Gastrocnemius medialis (tissue), 4 donors: ENCODE data around the gene ATRNL1. TPM values are rescaled to one million over a fixed set of nuclear protein-coding genes. Genes with fewer than 3 reads are reported as not detected.

ENCODE experiments used
- ATAC-seq, 2 donors: fragments of 150-250 bp; one replicate each; pipeline ENCODE4 v1.9.1; 2016
- DNase-seq, 2 donors: peaks; one replicate each; pipeline ENCODE4 v3.0.0-alpha.2; 2019
- H3K27ac ChIP-seq, 4 donors: fragments of 200-600 bp; sonication (generic); 1 replicate in 1 of 4; 2 replicates in 3 of 4; pipeline ENCODE4 v1.5.1; 2016 to 2018; ENCODE audit warnings: mild to moderate bottlenecking in 2 of 4, moderate library complexity in 1 of 4
- H3K27me3 ChIP-seq, 3 donors: fragments of 200-600 bp; sonication (generic) in 2 of 3; 1 replicate in 1 of 3; 2 replicates in 2 of 3; pipeline versions ENCODE4 v1.5.1 to v1.6.0; 2016 to 2019; ENCODE audit warnings: mild to moderate bottlenecking in 1 of 3, moderate library complexity in 1 of 3
- H3K36me3 ChIP-seq, 2 donors: fragments of 200-600 bp; sonication (generic) in 1 of 2; one replicate each; pipeline ENCODE4 v1.5.1; 2017 to 2018
- H3K4me1 ChIP-seq, 2 donors: fragments of 200-600 bp; sonication (generic) in 1 of 2; one replicate each; pipeline ENCODE4 v1.5.1; 2016 to 2017; ENCODE audit warnings: mild to moderate bottlenecking in 2 of 2
- H3K4me3 ChIP-seq, 4 donors: fragments of 200-600 bp; sonication (generic) in 3 of 4; 1 replicate in 1 of 4; 2 replicates in 3 of 4; pipeline ENCODE4 v1.5.1; 2016 to 2019; ENCODE audit warnings: mild to moderate bottlenecking in 2 of 4
- H3K9me3 ChIP-seq, 3 donors: fragments of 200-600 bp; sonication (generic) in 2 of 3; 1 replicate in 1 of 3; 2 replicates in 2 of 3; pipeline ENCODE4 v1.5.1; 2016 to 2019
- POLR2A ChIP-seq, 2 donors: fragments of 450-650 bp; IDR thresholded peaks; one replicate each; pipeline ENCODE4 v1.6.1; 2017; ENCODE audit warnings: antibody characterized with exemption in 2 of 2, mild to moderate bottlenecking in 2 of 2, moderate library complexity in 2 of 2
- in situ Hi-C, 4 donors: fragments of 200-750 bp; cut with MboI; loops; one replicate each; pipeline versions ENCODE4 v1.15.0 to v1.8.0; 2017; ENCODE audit warnings: low sequenced_read_pairs in 4 of 4
- intact Hi-C: fragments of 100-400 bp; cut with DNase I; formaldehyde crosslinking; loops from one replicate; pipeline ENCODE4 v1.15.1; 2023; ENCODE audit warnings: low total_unique reads
- total RNA-seq, 4 donors: library from RNA; depleted of rRNA; stranded (reverse); fragments of >200 nt; gene quantifications; one replicate each; pipeline versions ENCODE4 v1.1.0 to v1.2.3, GENCODE V29; 2016
- TF ChIP-seq, protein P1 (sequence below), 5 experiments: fragments of 450-650 bp in 3 of 5; fragments of 200-600 bp in 2 of 5; sonication (generic) in 2 of 5; IDR thresholded peaks in 4 of 5; conservative IDR thresholded peaks in 1 of 5; 1 replicate in 4 of 5; 2 replicates in 1 of 5; pipeline ENCODE4 v1.5.1; 2016 to 2019; ENCODE audit warnings: antibody characterized with exemption in 5 of 5, mild to moderate bottlenecking in 3 of 5, moderate library complexity in 3 of 5

ATRNL1 gene
- total RNA-seq, 4 donors from 2014 or later, result 1.6 to 10.8 (median 3.8) TPM

DNA sequence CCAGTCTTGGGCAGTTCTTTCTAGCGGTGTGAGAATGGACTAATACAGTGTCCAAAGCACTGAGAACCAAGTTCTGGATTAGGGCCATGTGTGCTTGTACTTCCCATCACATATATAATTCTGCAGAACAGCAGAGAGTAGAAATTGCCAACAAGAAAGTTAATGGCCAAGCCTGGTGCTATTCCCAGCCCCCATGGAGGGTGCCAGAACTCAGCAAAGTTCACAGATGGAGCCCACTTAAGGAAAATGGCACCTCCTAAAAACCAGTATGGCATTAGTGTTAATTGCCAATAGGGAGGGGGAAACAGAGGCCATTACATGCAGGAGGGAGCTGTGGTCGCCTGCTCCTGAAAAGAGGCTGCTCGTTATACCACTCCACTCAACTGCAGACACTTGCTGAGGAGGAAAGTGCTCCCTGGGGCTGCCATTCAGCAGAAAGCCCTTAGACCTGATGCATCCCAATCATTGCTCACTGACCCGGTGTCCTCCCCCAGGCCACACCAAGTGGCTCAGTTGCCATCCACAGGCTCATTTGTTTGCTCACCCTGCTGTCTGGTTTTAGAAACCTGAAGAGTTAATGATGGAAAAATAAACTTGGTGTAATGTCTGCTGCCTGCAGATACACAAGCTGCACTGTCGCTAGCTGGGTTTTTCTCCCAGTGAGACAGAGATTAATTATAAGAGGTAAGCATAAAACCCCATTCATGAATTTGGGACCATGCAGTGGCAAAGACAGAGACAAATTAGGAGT, 899.2 kb downstream of the ATRNL1 start:
- TF ChIP-seq, protein P1, sequence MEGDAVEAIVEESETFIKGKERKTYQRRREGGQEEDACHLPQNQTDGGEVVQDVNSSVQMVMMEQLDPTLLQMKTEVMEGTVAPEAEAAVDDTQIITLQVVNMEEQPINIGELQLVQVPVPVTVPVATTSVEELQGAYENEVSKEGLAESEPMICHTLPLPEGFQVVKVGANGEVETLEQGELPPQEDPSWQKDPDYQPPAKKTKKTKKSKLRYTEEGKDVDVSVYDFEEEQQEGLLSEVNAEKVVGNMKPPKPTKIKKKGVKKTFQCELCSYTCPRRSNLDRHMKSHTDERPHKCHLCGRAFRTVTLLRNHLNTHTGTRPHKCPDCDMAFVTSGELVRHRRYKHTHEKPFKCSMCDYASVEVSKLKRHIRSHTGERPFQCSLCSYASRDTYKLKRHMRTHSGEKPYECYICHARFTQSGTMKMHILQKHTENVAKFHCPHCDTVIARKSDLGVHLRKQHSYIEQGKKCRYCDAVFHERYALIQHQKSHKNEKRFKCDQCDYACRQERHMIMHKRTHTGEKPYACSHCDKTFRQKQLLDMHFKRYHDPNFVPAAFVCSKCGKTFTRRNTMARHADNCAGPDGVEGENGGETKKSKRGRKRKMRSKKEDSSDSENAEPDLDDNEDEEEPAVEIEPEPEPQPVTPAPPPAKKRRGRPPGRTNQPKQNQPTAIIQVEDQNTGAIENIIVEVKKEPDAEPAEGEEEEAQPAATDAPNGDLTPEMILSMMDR (IDR thresholded peaks at IDR 0.05 in 4 of 5, conservative IDR thresholded peaks at IDR 0.05 in 1 of 5), result no peak
- no peak for TF ChIP-seq POLR2A (IDR thresholded peaks at IDR 0.05)
- Histone ChIP-seq H3K4me1 (no peaks in the 10 kb centered on the region), H3K9me3 (no peaks in the 10 kb centered on the region), H3K4me3 (no peak overlapping the region), H3K27ac (no peak overlapping the region), H3K27me3 (no peaks in the 10 kb centered on the region), H3K36me3 (no peaks in the 10 kb centered on the region)
- DNase-seq, result no peak
- ATAC-seq, result no peak
- in situ Hi-C loops (no loop called here), intact Hi-C loops (no loop called here)

DNA sequence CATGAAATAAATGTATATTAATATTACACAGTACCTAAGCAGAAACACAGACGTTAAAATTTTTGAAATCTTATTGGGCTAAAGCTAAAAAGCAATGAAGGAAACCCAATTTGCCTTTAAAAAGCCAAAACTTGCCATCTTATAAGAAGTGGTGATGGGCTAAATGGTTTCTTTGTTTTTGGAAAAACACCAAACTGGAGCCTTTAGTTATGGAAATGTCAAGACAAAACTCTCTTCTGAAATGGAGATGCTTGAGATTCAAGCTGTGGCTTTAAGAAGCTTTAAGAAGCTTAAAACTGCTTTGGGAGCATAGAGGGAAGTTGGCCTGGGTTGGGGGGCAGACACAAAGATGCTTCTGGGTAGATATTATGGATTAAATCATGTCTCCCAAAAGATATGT, 902.9 kb downstream of the ATRNL1 start:
- ATAC-seq (no peak), DNase-seq (no peak)
- intact Hi-C loops (no loop called here), in situ Hi-C loops (no loop called here)
- H3K36me3 ChIP-seq, result no peaks in the 10 kb centered on the region
- H3K4me1 ChIP-seq, result peaks cover 0 to 2% of the 10 kb centered on the region in 2 donors
- H3K27ac ChIP-seq, result no peak overlapping the region
- no peaks in the 10 kb centered on the region for H3K9me3 ChIP-seq
- no peak for TF ChIP-seq POLR2A (IDR thresholded peaks at IDR 0.05)
- TF ChIP-seq, protein P1 (IDR thresholded peaks at IDR 0.05 in 4 of 5, conservative IDR thresholded peaks at IDR 0.05 in 1 of 5), result no peak
- no peaks in the 10 kb centered on the region for H3K27me3 ChIP-seq
- no peak overlapping the region for H3K4me3 ChIP-seq

- no peak overlapping the region for H3K4me3 ChIP-seq
- in situ Hi-C loops, result no loop called here
- DNase-seq, result no peak
- ATAC-seq, result no peak
- no peaks in the 10 kb centered on the region for H3K27me3 ChIP-seq
- peaks cover 0 to 11% of the 10 kb centered on the region in 2 donors for H3K4me1 ChIP-seq
- intact Hi-C loops, result no loop called here
- H3K9me3 ChIP-seq, result no peaks in the 10 kb centered on the region
- no peak overlapping the region for H3K27ac ChIP-seq
- H3K36me3 ChIP-seq, result no peaks in the 10 kb centered on the region
- TF ChIP-seq POLR2A (IDR thresholded peaks at IDR 0.05), result no peak
- TF ChIP-seq, protein P1 (IDR thresholded peaks at IDR 0.05 in 4 of 5, conservative IDR thresholded peaks at IDR 0.05 in 1 of 5), result no peak
These were observed 905.1 kb downstream of the ATRNL1 start for GRCh38 chr10:115998301-115998700.

Other genes starting within 250 kb of the ATRNL1 start
- 10 to 100 TPM in 2 of 4 donors, 1 to 10 TPM in 2; 8.5 to 16.5 (median 10.3) TPM for gene TRUB1, start 155.2 kb upstream of the ATRNL1 start, total RNA-seq